Memory B cell (primary cell): ENCODE measurements around the gene MOB4.

Experiments
- ATAC-seq: fragments of 150-1000 bp; cut with Tn5 transposase; 2 replicates; pipeline ENCODE4 v1.10.0; 2021; ENCODE audit warnings: low read depth, mild to moderate bottlenecking, moderate library complexity
- DNase-seq, 2 donors: peaks; one replicate each; pipeline ENCODE4 v3.0.0; 2022; ENCODE audit warnings: low spot score in 2 of 2
- H3K27ac Mint-ChIP-seq: one replicate; pipeline ENCODE4 v1.8.0; 2022; ENCODE audit warnings: mild to moderate bottlenecking, moderate library complexity, mixed read lengths
- H3K27me3 Mint-ChIP-seq: one replicate; pipeline ENCODE4 v1.8.0; 2022; ENCODE audit warnings: mixed read lengths
- H3K36me3 Mint-ChIP-seq: one replicate; pipeline ENCODE4 v1.8.0; 2022; ENCODE audit warnings: mild to moderate bottlenecking, mixed read lengths
- H3K4me1 Mint-ChIP-seq: one replicate; pipeline ENCODE4 v1.8.0; 2022; ENCODE audit warnings: mixed read lengths
- H3K4me3 Mint-ChIP-seq: one replicate; pipeline ENCODE4 v1.8.0; 2022; ENCODE audit warnings: mild to moderate bottlenecking, moderate library complexity, mixed read lengths
- H3K9me3 Mint-ChIP-seq: one replicate; pipeline ENCODE4 v1.8.0; 2022; ENCODE audit warnings: mixed read lengths

The MOB4 gene

GRCh38 chr2:197499594-197500502 is 16.0 kb upstream of the MOB4 start, which contains the start of the genes HSPD1 and HSPE1:
Gene HSPD1, minus strand, starts transcription at chr2:197499840. Its CDS starts 992 bp downstream, at chr2:197498848.
Gene HSPE1, plus strand, starts transcription at chr2:197500379. Its CDS starts 58 bp downstream, at chr2:197500437.
- peaks cover 33% of the 10 kb centered on the region for H3K4me1 Mint-ChIP-seq
- H3K36me3 Mint-ChIP-seq = peaks cover 15% of the 10 kb centered on the region
- H3K9me3 Mint-ChIP-seq = no peaks in the 10 kb centered on the region
- DNase-seq = peak; percentile 90 to 97
- H3K4me3 Mint-ChIP-seq = peak within 1 kb of the TSS; percentile 90
- H3K27ac Mint-ChIP-seq = peak within 1 kb of the TSS; percentile 96
- H3K27me3 Mint-ChIP-seq = no peaks in the 10 kb centered on the region
- ATAC-seq = peak; percentile 76

DNA sequence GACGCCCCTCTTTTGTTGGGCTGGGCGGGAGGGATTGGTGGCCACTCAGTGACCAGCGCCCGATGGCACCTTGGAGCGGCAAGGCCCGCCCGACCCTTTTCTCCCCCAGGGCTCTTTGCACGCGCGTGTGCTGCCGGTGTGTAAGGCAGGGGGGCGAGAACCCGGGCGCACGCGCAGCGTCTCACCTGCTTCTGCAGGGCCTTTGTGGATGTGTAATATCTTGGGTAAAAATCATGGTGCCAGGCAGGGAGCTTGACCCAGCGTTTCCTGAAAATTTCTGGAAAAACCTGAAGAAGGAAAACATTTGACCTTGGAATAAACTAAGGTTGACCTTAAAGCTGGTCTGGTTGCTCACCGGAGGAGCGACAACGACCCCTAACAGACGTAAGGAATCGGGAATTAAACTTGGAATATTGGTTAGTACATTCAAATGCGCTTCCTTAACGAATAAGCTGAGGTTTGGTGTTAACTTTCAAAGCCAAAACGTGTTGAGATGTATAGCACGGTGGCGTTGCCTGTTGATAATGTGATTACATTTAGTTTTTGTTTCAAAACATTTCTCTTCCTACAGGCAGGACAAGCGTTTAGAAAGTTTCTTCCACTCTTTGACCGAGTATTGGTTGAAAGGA is 15.2 kb upstream of the MOB4 start:
- Mint-ChIP-seq H3K27ac (peak overlapping the region; percentile 96), H3K36me3 (peaks cover 14% of the 10 kb centered on the region), H3K4me3 (peak overlapping the region; percentile 90), H3K9me3 (no peaks in the 10 kb centered on the region), H3K4me1 (peaks cover 32% of the 10 kb centered on the region), H3K27me3 (no peaks in the 10 kb centered on the region)
- peak; percentile 20 for ATAC-seq
- no peak for DNase-seq

DNA sequence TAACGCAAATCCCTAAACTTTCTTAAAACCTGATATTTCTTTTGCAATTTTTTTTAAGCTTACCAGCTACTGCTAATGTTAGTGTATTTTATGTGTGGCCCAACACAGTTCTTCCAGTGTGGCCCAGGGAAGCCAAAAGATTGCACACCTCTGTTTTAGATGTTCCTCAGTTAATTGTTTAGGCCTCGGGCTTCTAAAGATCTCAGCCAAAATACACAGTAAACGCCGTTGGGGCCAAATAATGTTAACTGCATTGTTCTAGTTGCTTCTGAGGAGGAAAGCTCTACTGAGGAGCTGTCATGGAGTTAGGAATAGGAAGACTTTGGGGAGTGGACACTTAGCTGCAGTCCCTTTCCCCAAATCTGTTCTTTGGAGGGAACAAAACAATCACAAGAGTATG is 13.7 kb upstream of the MOB4 start:
- peak overlapping the region; percentile 13 for H3K4me3 Mint-ChIP-seq
- DNase-seq (no peak), ATAC-seq (no peak)
- peaks cover 10% of the 10 kb centered on the region for H3K36me3 Mint-ChIP-seq
- no peaks in the 10 kb centered on the region for H3K27me3 Mint-ChIP-seq
- H3K9me3 Mint-ChIP-seq = no peaks in the 10 kb centered on the region
- H3K27ac Mint-ChIP-seq = peak overlapping the region; percentile 96
- peaks cover 23% of the 10 kb centered on the region for H3K4me1 Mint-ChIP-seq

DNA sequence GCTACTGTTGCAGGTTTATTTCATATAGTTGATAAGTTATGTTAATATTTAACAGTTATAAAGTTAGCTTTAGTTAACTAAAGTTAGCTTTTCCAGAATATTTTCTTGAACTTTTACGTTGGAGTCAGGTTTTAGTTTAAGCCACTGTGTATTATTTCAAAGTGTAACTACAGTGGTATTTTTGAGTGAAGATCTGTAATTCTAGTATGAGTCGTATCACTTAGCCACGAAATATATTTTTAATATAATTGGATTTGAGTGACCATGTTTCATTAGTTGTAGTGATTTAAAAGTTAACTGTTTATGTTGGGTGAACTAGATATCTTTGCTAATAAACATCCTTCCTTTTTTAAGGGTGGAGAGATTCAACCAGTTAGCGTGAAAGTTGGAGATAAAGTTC is 13.2 kb upstream of the MOB4 start:
- Mint-ChIP-seq H3K27me3 (no peaks in the 10 kb centered on the region), H3K4me1 (peaks cover 20% of the 10 kb centered on the region), H3K36me3 (peaks cover 8% of the 10 kb centered on the region), H3K4me3 (no peak overlapping the region), H3K27ac (peak overlapping the region; percentile 96), H3K9me3 (no peaks in the 10 kb centered on the region)
- DNase-seq (no peak), ATAC-seq (no peak)

DNA sequence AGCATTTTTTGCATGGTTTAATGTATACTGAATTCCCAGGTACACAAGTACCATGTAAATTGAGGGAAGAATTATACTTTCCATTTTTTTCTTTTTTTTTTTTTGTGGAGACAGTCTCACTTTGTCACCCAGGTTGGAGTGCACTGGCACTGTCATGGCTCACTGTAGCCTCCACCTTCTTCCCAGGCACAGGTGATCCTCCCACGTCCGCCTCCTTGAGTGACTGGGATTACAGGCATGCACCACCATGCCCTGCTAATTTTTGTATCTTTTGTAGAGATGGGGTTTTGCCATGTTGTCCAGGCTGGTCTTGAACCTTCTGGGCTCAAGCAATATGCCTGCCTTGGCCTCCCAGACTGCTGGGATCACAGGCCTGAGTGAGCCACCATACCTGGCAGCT is 11.9 kb upstream of the MOB4 start:
- Mint-ChIP-seq H3K4me1 (peaks cover 13% of the 10 kb centered on the region), H3K36me3 (peaks cover 6% of the 10 kb centered on the region), H3K4me3 (no peak overlapping the region), H3K27ac (no peak overlapping the region), H3K9me3 (no peaks in the 10 kb centered on the region), H3K27me3 (no peaks in the 10 kb centered on the region)
- no peak for ATAC-seq
- no peak for DNase-seq

- no peaks in the 10 kb centered on the region for H3K9me3 Mint-ChIP-seq
- DNase-seq (no peak), ATAC-seq (no peak)
- peaks cover 6% of the 10 kb centered on the region for H3K36me3 Mint-ChIP-seq
- no peak overlapping the region for H3K4me3 Mint-ChIP-seq
- H3K27me3 Mint-ChIP-seq = no peaks in the 10 kb centered on the region
- H3K27ac Mint-ChIP-seq = no peak overlapping the region
- H3K4me1 Mint-ChIP-seq = peaks cover 13% of the 10 kb centered on the region
Measured at GRCh38 chr2:197504512-197504911, 11.4 kb upstream of the MOB4 start.

DNA sequence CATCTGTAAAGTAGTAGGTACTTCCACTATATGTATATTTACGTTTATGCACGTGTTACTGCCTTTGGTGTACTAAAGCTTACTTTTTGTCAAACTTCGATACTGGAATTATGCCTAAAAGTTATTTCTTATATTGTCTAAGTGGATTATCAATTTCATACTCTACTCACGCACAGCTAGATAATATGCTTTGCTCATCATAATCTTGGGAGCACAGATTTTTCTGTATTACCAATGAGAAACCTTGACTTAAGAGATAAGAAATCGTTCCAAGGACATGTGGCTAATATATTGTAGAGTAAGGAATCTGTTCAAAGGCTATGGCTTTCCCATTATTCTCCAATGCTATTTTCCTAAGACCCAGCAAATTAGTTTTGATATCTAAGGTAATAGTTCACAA is 9.2 kb upstream of the MOB4 start:
- Mint-ChIP-seq H3K4me3 (no peak overlapping the region), H3K4me1 (peaks cover 5% of the 10 kb centered on the region), H3K9me3 (no peaks in the 10 kb centered on the region), H3K36me3 (peaks cover 4% of the 10 kb centered on the region), H3K27me3 (no peaks in the 10 kb centered on the region), H3K27ac (no peak overlapping the region)
- ATAC-seq (no peak), DNase-seq (no peak)

- no peak for DNase-seq
- H3K27me3 Mint-ChIP-seq = no peaks in the 10 kb centered on the region
- H3K9me3 Mint-ChIP-seq = no peaks in the 10 kb centered on the region
- H3K27ac Mint-ChIP-seq = no peak overlapping the region
- no peak overlapping the region for H3K4me3 Mint-ChIP-seq
- no peak for ATAC-seq
- H3K36me3 Mint-ChIP-seq = no peaks in the 10 kb centered on the region
- H3K4me1 Mint-ChIP-seq = peaks cover 16% of the 10 kb centered on the region
Measured at GRCh38 chr2:197513915-197514314, 2.0 kb upstream of the MOB4 start.

DNA sequence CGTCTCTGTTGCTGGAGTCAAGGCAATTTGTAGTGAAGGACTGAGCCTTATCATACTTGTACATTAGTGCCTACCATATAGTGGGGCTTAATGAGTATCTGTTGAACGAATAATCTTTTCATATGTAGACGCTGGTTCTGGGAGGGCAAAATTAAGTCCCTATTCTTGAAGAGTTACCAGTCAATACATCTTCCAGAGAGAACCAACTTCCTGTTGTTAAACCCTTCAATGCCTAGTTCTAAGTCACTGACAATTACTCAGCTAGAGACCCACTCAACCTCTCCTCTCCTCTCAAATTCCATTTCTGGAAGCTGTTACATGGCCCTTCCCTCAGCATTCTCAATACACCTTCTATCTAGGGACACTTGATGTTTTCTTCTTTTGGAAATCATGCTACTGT is 1.1 kb upstream of the MOB4 start:
- H3K27ac Mint-ChIP-seq = peak overlapping the region; percentile 98
- no peaks in the 10 kb centered on the region for H3K27me3 Mint-ChIP-seq
- H3K36me3 Mint-ChIP-seq = no peaks in the 10 kb centered on the region
- no peak for ATAC-seq
- no peak for DNase-seq
- H3K9me3 Mint-ChIP-seq = no peaks in the 10 kb centered on the region
- peak overlapping the region; percentile 98 for H3K4me3 Mint-ChIP-seq
- peaks cover 16% of the 10 kb centered on the region for H3K4me1 Mint-ChIP-seq

DNA sequence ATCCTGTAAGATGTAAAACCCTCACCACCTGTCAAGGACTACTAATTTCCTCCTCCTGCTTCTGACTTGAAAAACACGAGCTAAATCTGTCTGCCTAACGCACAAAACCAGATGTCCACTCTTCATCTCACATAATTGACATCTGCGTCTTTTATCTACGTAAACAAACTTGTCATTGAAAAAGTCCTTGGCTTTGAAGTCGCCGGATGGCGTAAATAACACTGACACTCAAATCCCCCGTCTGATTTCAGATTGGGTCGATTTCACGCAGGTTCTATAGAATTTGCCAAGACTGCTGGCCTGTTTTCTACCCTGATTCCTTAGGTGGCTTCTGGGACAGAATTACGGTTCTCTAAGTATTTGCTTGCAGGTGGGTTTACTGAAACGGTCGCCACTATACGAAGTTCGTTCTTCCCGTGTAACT is 539 bp upstream of the MOB4 start:
- Mint-ChIP-seq H3K27me3 (no peaks in the 10 kb centered on the region), H3K4me3 (peak overlapping the region; percentile 98), H3K4me1 (peaks cover 16% of the 10 kb centered on the region), H3K36me3 (peaks cover 2% of the 10 kb centered on the region), H3K27ac (peak overlapping the region; percentile 98), H3K9me3 (no peaks in the 10 kb centered on the region)
- ATAC-seq = peak; percentile 27
- DNase-seq = no peak

- peak overlapping the region; percentile 98 for H3K4me3 Mint-ChIP-seq
- H3K4me1 Mint-ChIP-seq = peaks cover 16% of the 10 kb centered on the region
- DNase-seq = no peak
- peak overlapping the region; percentile 98 for H3K27ac Mint-ChIP-seq
- peaks cover 5% of the 10 kb centered on the region for H3K9me3 Mint-ChIP-seq
- no peaks in the 10 kb centered on the region for H3K27me3 Mint-ChIP-seq
- no peak for ATAC-seq
- peaks cover 9% of the 10 kb centered on the region for H3K36me3 Mint-ChIP-seq
Measured at GRCh38 chr2:197516393-197516761, 511 bp downstream of the MOB4 start.

- H3K27ac Mint-ChIP-seq = peak overlapping the region; percentile 98
- H3K4me3 Mint-ChIP-seq = peak overlapping the region; percentile 98
- peaks cover 5% of the 10 kb centered on the region for H3K9me3 Mint-ChIP-seq
- ATAC-seq = no peak
- peaks cover 12% of the 10 kb centered on the region for H3K36me3 Mint-ChIP-seq
- H3K4me1 Mint-ChIP-seq = peaks cover 16% of the 10 kb centered on the region
- H3K27me3 Mint-ChIP-seq = no peaks in the 10 kb centered on the region
- DNase-seq = no peak
Measured at GRCh38 chr2:197517150-197517549, 1.3 kb downstream of the MOB4 start.

DNA sequence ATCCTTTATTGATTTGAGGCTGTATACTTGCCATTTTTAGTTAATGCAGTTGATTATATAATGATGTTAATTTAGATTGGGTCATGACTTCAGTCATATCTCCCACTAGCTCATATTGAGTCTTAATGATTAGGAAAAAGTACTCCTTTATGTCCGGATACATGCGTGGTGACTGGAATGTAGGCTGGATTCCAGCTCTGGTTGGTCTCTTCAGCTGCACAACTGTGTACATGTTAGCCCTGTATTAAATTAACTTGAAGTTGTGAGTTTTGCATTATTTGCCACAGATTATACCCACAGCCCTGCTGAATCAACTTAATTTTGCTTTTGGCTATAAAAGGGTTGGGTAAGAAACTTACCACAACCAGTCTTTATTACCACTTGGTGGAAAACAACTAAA is 22.5 kb downstream of the MOB4 start:
- Mint-ChIP-seq H3K4me3 (no peak overlapping the region), H3K27ac (peak overlapping the region; percentile 31), H3K9me3 (no peaks in the 10 kb centered on the region), H3K27me3 (no peaks in the 10 kb centered on the region), H3K36me3 (peaks cover 34% of the 10 kb centered on the region), H3K4me1 (peaks cover 7% of the 10 kb centered on the region)
- no peak for ATAC-seq
- DNase-seq = no peak

- Mint-ChIP-seq H3K4me1 (peaks cover 1% of the 10 kb centered on the region), H3K9me3 (no peaks in the 10 kb centered on the region), H3K4me3 (no peak overlapping the region), H3K27ac (no peak overlapping the region), H3K36me3 (peaks cover 32% of the 10 kb centered on the region), H3K27me3 (no peaks in the 10 kb centered on the region)
- DNase-seq (no peak), ATAC-seq (no peak)
Measured at GRCh38 chr2:197539734-197540133, 23.9 kb downstream of the MOB4 start.
